ENCODE measurements around the gene ADRB1.

Gene ADRB1

GRCh38 chr10:114058297-114058696 lies 14.6 kb downstream of the ADRB1 start:
- H3K9ac ChIP-seq (ENCODE audit: low read depth, low read length): no peak overlapping the region
- no peaks in the 10 kb centered on the region for H3K36me3 ChIP-seq (ENCODE audit: insufficient read depth, low read length)
- no peaks in the 10 kb centered on the region for H3K9me3 ChIP-seq (ENCODE audit: control insufficient read depth, insufficient read depth, low read length)
- 0 out of 2 replicates have a peak, but pooled peaks cover 4% of the 10 kb centered on the region for H3K4me1 ChIP-seq (ENCODE audit: insufficient read depth, low read length)

GRCh38 chr10:114059561-114059960 lies 15.9 kb downstream of the ADRB1 start:
- no peak overlapping the region for H3K9ac ChIP-seq (ENCODE audit: low read depth, low read length)
- H3K4me1 ChIP-seq (ENCODE audit: insufficient read depth, low read length): 0 out of 2 replicates have a peak, but pooled peaks cover 4% of the 10 kb centered on the region
- no peaks in the 10 kb centered on the region for H3K36me3 ChIP-seq (ENCODE audit: insufficient read depth, low read length)
- no peaks in the 10 kb centered on the region for H3K9me3 ChIP-seq (ENCODE audit: control insufficient read depth, insufficient read depth, low read length)

- Histone ChIP-seq H3K36me3 (ENCODE audit: insufficient read depth, low read length) (no peaks in the 10 kb centered on the region), H3K9me3 (ENCODE audit: control insufficient read depth, insufficient read depth, low read length) (no peaks in the 10 kb centered on the region), H3K4me1 (ENCODE audit: insufficient read depth, low read length) (0 out of 2 replicates have a peak, but pooled peaks cover 4% of the 10 kb centered on the region), H3K9ac (ENCODE audit: low read depth, low read length) (no peak overlapping the region)
Measured at GRCh38 chr10:114060456-114060855, 16.8 kb downstream of the ADRB1 start.

GRCh38 chr10:114061148-114061547 lies 17.5 kb downstream of the ADRB1 start:
- no peaks in the 10 kb centered on the region for H3K9me3 ChIP-seq (ENCODE audit: control insufficient read depth, insufficient read depth, low read length)
- no peak overlapping the region for H3K9ac ChIP-seq (ENCODE audit: low read depth, low read length)

GRCh38 chr10:114061789-114062188 lies 18.1 kb downstream of the ADRB1 start:
- Histone ChIP-seq H3K9me3 (ENCODE audit: control insufficient read depth, insufficient read depth, low read length) (no peaks in the 10 kb centered on the region), H3K36me3 (ENCODE audit: insufficient read depth, low read length) (no peaks in the 10 kb centered on the region), H3K4me1 (ENCODE audit: insufficient read depth, low read length) (0 out of 2 replicates have a peak, but pooled peaks cover 4% of the 10 kb centered on the region), H3K9ac (ENCODE audit: low read depth, low read length) (no peak overlapping the region)

More at GRCh38 chr10:114061148-114061547, 17.5 kb downstream of the ADRB1 start:
- no peaks in the 10 kb centered on the region for H3K36me3 ChIP-seq (ENCODE audit: insufficient read depth, low read length)
- 0 out of 2 replicates have a peak, but pooled peaks cover 4% of the 10 kb centered on the region for H3K4me1 ChIP-seq (ENCODE audit: insufficient read depth, low read length)

GRCh38 chr10:114064151-114065048 lies 20.7 kb downstream of the ADRB1 start:
- Histone ChIP-seq H3K9me3 (ENCODE audit: control insufficient read depth, insufficient read depth, low read length) (no peaks in the 10 kb centered on the region), H3K4me1 (ENCODE audit: insufficient read depth, low read length) (0 out of 2 replicates have a peak, but pooled peaks cover 4% of the 10 kb centered on the region), H3K9ac (ENCODE audit: low read depth, low read length) (no peak overlapping the region), H3K36me3 (ENCODE audit: insufficient read depth, low read length) (no peaks in the 10 kb centered on the region)

- 0 out of 2 replicates have a peak, but pooled peaks cover 4% of the 10 kb centered on the region for H3K4me1 ChIP-seq (ENCODE audit: insufficient read depth, low read length)
- H3K9me3 ChIP-seq (ENCODE audit: control insufficient read depth, insufficient read depth, low read length): no peaks in the 10 kb centered on the region
- no peaks in the 10 kb centered on the region for H3K36me3 ChIP-seq (ENCODE audit: insufficient read depth, low read length)
- H3K9ac ChIP-seq (ENCODE audit: low read depth, low read length): no peak overlapping the region
Measured at GRCh38 chr10:114065049-114065435, 21.4 kb downstream of the ADRB1 start.

GRCh38 chr10:114068054-114068707 lies 24.5 kb downstream of the ADRB1 start:
- Histone ChIP-seq H3K36me3 (ENCODE audit: insufficient read depth, low read length) (no peaks in the 10 kb centered on the region), H3K9ac (ENCODE audit: low read depth, low read length) (no peak overlapping the region), H3K4me1 (ENCODE audit: insufficient read depth, low read length) (no peaks in the 10 kb centered on the region)

GRCh38 chr10:114070710-114071109 lies 27.0 kb downstream of the ADRB1 start:
- H3K9me3 ChIP-seq (ENCODE audit: control insufficient read depth, insufficient read depth, low read length): no peaks in the 10 kb centered on the region
- H3K4me1 ChIP-seq (ENCODE audit: insufficient read depth, low read length): no peaks in the 10 kb centered on the region
- H3K9ac ChIP-seq (ENCODE audit: low read depth, low read length): no peak overlapping the region
- H3K36me3 ChIP-seq (ENCODE audit: insufficient read depth, low read length): no peaks in the 10 kb centered on the region

More at GRCh38 chr10:114068054-114068707, 24.5 kb downstream of the ADRB1 start:
- no peaks in the 10 kb centered on the region for H3K9me3 ChIP-seq (ENCODE audit: control insufficient read depth, insufficient read depth, low read length)

GRCh38 chr10:114071178-114071577 lies 27.5 kb downstream of the ADRB1 start:
- H3K9ac ChIP-seq (ENCODE audit: low read depth, low read length): no peak overlapping the region
- no peaks in the 10 kb centered on the region for H3K36me3 ChIP-seq (ENCODE audit: insufficient read depth, low read length)
- H3K4me1 ChIP-seq (ENCODE audit: insufficient read depth, low read length): no peaks in the 10 kb centered on the region
- no peaks in the 10 kb centered on the region for H3K9me3 ChIP-seq (ENCODE audit: control insufficient read depth, insufficient read depth, low read length)

GRCh38 chr10:114073395-114074186 lies 29.9 kb downstream of the ADRB1 start:
- Histone ChIP-seq H3K36me3 (ENCODE audit: insufficient read depth, low read length) (no peaks in the 10 kb centered on the region; the same call in 1 of the 2 replicates), H3K4me1 (ENCODE audit: insufficient read depth, low read length) (no peaks in the 10 kb centered on the region), H3K9me3 (ENCODE audit: control insufficient read depth, insufficient read depth, low read length) (no peaks in the 10 kb centered on the region), H3K9ac (ENCODE audit: low read depth, low read length) (no peak overlapping the region)

GRCh38 chr10:114075093-114075492 lies 31.4 kb downstream of the ADRB1 start:
- no peak overlapping the region for H3K9ac ChIP-seq (ENCODE audit: low read depth, low read length)
- H3K4me1 ChIP-seq (ENCODE audit: insufficient read depth, low read length): no peaks in the 10 kb centered on the region
- no peaks in the 10 kb centered on the region for H3K9me3 ChIP-seq (ENCODE audit: control insufficient read depth, insufficient read depth, low read length)
- H3K36me3 ChIP-seq (ENCODE audit: insufficient read depth, low read length): no peaks in the 10 kb centered on the region; the same call in 1 of the 2 replicates

- Histone ChIP-seq H3K36me3 (ENCODE audit: insufficient read depth, low read length) (no peaks in the 10 kb centered on the region; the same call in 1 of the 2 replicates), H3K9me3 (ENCODE audit: control insufficient read depth, insufficient read depth, low read length) (no peaks in the 10 kb centered on the region), H3K4me1 (ENCODE audit: insufficient read depth, low read length) (no peaks in the 10 kb centered on the region), H3K9ac (ENCODE audit: low read depth, low read length) (no peak overlapping the region)
Measured at GRCh38 chr10:114077347-114077746, 33.7 kb downstream of the ADRB1 start.

GRCh38 chr10:114077815-114078219 lies 34.2 kb downstream of the ADRB1 start:
- Histone ChIP-seq H3K36me3 (ENCODE audit: insufficient read depth, low read length) (no peaks in the 10 kb centered on the region; the same call in 1 of the 2 replicates), H3K9ac (ENCODE audit: low read depth, low read length) (no peak overlapping the region), H3K9me3 (ENCODE audit: control insufficient read depth, insufficient read depth, low read length) (no peaks in the 10 kb centered on the region), H3K4me1 (ENCODE audit: insufficient read depth, low read length) (no peaks in the 10 kb centered on the region)
